ENCODE results near the gene SV2B.

Gene SV2B

DNA sequence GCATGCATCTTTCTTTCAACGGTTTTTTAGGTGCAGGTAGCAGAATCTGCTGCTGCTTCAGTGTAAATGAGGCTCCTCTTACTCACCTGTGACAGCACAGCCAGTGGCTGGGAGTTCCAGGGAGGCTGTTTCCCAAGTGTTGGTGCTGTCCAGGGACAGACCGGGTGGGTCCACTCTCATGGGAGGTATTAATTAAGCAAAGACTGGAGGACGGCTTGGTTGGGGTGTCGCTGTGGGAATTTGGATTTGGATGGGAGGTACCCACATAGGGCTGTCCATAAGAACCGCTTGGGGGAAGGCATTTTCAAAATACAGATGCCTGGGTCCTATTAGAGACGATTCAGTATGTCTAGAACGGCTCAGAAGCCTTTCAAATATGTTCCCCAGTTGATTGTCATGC, 42.9 kb downstream of the SV2B start:
- H3K4me1 Mint-ChIP-seq: no peaks in the 10 kb centered on the region
- no peaks in the 10 kb centered on the region for H3K36me3 Mint-ChIP-seq
- H3K27ac Mint-ChIP-seq: no peak overlapping the region
- H3K9me3 Mint-ChIP-seq: no peaks in the 10 kb centered on the region
- H3K4me3 Mint-ChIP-seq: no peak overlapping the region
- no peak for DNase-seq (ENCODE audit: low spot score in 2 of 2)
- no peak for ATAC-seq

DNA sequence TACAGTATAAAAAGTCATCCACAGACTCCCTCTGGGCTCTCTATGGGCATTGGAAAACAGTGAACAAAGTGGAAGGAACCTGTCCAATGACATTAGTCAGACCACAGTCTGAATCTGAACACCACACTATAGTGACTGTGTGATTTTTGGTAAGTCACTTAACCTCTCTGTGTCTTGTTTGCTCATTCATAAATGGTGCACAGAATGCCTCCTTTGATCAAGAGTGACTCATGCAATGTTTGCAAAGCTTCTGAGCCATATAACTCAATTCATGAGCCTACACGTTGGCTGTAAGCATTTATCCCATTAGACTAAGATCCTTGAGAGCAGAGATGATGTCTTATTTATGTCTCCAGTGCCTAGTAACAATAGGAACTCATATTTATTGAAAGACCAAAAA, 46.7 kb downstream of the SV2B start:
- Mint-ChIP-seq H3K36me3 (no peaks in the 10 kb centered on the region), H3K9me3 (no peaks in the 10 kb centered on the region), H3K27ac (no peak overlapping the region), H3K4me3 (no peak overlapping the region), H3K4me1 (no peaks in the 10 kb centered on the region)
- no peak for ATAC-seq
- DNase-seq (ENCODE audit: low spot score in 2 of 2): no peak

- Mint-ChIP-seq H3K4me1 (no peaks in the 10 kb centered on the region), H3K27ac (no peak overlapping the region), H3K4me3 (no peak overlapping the region), H3K36me3 (no peaks in the 10 kb centered on the region), H3K9me3 (no peaks in the 10 kb centered on the region)
- DNase-seq (ENCODE audit: low spot score in 2 of 2): no peak
- no peak for ATAC-seq
These were observed 48.2 kb downstream of the SV2B start for GRCh38 chr15:91148243-91148642.

GRCh38 chr15:91150502-91151160, 50.6 kb downstream of the SV2B start:
- no peaks in the 10 kb centered on the region for H3K4me1 Mint-ChIP-seq
- DNase-seq (ENCODE audit: low spot score in 2 of 2): no peak
- ATAC-seq: no peak
- no peaks in the 10 kb centered on the region for H3K36me3 Mint-ChIP-seq
- H3K4me3 Mint-ChIP-seq: no peak overlapping the region
- H3K9me3 Mint-ChIP-seq: no peaks in the 10 kb centered on the region
- H3K27ac Mint-ChIP-seq: no peak overlapping the region

- Mint-ChIP-seq H3K27ac (no peak overlapping the region), H3K9me3 (no peaks in the 10 kb centered on the region), H3K4me1 (no peaks in the 10 kb centered on the region), H3K4me3 (no peak overlapping the region), H3K36me3 (no peaks in the 10 kb centered on the region)
- ATAC-seq (no peak), DNase-seq (ENCODE audit: low spot score in 2 of 2) (no peak)
These were observed 51.9 kb downstream of the SV2B start for GRCh38 chr15:91151781-91152563.

DNA sequence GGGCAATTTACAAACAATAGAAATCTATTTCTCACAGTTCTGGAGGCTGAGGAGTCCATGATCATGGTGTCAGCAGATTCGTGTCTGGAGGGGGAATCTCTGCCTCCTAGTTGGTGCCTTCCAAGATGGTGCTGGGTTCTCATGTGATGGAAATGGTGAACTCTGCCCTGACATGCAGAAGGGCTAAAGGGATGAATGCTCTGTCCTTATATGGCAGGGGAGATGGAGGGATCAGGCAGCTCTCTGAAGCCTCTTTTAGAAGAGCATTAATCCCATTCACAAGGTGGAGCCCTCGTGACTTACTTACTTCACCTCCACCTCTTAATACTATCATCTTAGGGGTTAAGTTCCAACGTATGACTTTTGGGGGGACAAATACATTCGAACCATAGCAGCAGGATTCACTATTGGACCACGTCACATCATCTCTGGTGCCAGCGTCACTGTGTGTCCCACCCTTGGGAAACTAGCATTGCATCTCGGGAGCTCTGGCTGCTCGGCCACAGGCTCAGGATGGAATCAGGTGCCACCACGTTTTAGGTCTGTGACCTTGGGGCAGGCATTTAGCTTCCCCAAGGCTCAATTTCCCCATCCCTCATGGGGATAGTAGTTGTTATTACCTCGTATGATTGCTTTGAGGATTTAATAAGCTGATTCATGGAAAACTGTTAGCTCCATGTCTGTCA, 53.0 kb downstream of the SV2B start:
- Mint-ChIP-seq H3K4me3 (no peak overlapping the region), H3K27ac (no peak overlapping the region), H3K36me3 (no peaks in the 10 kb centered on the region), H3K9me3 (no peaks in the 10 kb centered on the region), H3K4me1 (no peaks in the 10 kb centered on the region)
- DNase-seq (ENCODE audit: low spot score in 2 of 2) (no peak), ATAC-seq (no peak)

DNA sequence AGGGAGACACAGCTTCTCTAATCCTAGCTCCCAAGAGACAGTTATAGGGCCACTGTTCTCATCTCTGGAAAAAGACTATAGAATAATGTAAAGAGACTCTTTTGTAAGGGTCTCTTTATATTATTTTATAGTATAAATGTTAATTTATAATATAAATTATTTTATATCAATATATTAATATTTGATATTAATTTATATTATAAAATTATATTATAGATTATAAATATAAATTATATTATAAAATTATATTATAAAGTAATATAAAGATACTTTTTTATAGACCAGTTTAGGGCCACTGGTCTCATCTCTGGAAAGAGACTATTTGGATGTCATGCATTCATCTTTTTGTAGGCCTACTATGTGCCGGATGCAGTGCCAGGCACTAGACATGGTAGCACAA, 53.9 kb downstream of the SV2B start:
- no peak for DNase-seq (ENCODE audit: low spot score in 2 of 2)
- ATAC-seq: no peak
- no peak overlapping the region for H3K4me3 Mint-ChIP-seq

GRCh38 chr15:91156175-91156726, 56.2 kb downstream of the SV2B start:
- Mint-ChIP-seq H3K9me3 (no peaks in the 10 kb centered on the region), H3K4me3 (no peak overlapping the region), H3K36me3 (no peaks in the 10 kb centered on the region), H3K27ac (no peak overlapping the region), H3K4me1 (no peaks in the 10 kb centered on the region)
- ATAC-seq: no peak
- no peak for DNase-seq (ENCODE audit: low spot score in 2 of 2)

More for the DNA sequence above, 53.9 kb downstream of the SV2B start:
- no peaks in the 10 kb centered on the region for H3K36me3 Mint-ChIP-seq
- no peaks in the 10 kb centered on the region for H3K9me3 Mint-ChIP-seq
- no peaks in the 10 kb centered on the region for H3K4me1 Mint-ChIP-seq
- H3K27ac Mint-ChIP-seq: no peak overlapping the region

DNA sequence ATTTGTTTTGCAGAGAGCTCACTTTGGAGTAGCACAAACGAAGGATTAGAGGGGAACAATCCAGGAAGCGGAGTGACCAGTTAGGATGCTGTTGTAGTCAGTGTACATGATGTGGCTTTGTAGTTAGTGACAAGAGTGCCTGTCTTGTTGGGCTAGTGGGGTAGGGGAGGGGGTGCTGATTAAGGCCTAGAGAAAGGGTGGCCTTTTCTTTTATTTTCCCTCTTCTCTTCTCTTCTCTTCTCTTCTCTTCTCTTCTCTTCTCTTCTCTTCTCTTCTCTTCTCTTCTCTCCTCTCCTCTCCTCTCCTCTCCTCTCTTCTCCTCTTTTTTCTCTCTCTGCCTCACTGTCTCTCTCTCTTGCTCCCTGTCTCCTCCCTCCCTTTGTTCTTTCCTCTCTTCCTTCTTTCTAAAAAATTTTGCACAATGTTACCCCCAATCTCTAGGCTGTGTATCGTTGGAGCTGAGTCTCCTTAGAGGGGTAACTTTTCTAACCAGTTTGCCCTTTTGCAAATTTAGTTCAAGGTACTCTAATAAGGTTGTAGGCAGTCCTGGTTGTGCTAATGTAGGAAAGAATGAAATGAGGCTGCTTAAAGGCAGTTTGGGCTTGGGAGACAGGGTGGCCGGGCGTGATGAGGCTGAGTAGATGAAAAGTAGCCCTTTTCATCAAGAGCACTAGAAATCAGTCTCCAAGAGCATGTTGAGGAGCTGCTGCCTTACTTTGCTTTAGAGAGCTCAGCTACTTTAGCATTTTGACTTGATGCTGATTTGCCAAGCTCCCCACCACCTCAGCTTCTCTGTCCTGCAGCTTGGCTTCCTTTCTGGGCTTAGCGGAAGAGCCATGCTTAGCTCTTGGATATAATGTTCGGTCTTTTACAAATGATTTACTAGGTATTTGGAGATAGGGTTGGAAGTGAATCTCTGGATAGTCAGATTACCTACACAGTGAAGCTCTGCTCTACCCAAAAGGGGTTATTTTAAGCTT, 58.6 kb downstream of the SV2B start:
- ATAC-seq (no peak), DNase-seq (ENCODE audit: low spot score in 2 of 2) (no peak)
- Mint-ChIP-seq H3K4me1 (no peaks in the 10 kb centered on the region), H3K36me3 (no peaks in the 10 kb centered on the region), H3K4me3 (no peak overlapping the region), H3K9me3 (no peaks in the 10 kb centered on the region), H3K27ac (no peak overlapping the region)

DNA sequence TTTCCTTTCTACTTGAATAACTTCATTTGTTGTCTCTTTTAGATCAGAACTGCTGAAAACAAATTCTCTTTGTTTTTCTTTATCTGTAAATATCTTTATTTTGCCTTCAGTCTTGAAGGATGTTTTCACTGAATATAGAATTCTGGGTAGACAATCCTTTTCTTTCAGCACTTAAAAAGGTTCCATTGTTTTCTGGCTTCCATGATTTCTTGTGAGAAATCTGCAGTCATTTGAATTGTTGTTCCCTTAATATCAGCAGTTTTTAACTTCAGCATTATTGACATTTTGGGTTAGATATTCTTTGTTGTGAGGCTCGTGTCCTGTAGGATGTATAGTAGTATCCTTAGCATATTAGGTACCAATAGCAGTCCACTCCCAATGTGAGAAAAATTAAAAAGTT, 65.8 kb downstream of the SV2B start:
- H3K9me3 Mint-ChIP-seq: peaks cover 7% of the 10 kb centered on the region
- H3K27ac Mint-ChIP-seq: no peak overlapping the region
- H3K4me3 Mint-ChIP-seq: no peak overlapping the region
- ATAC-seq (no peak), DNase-seq (ENCODE audit: low spot score in 2 of 2) (no peak)
- H3K36me3 Mint-ChIP-seq: no peaks in the 10 kb centered on the region
- no peaks in the 10 kb centered on the region for H3K4me1 Mint-ChIP-seq

GRCh38 chr15:91168457-91168856, 68.4 kb downstream of the SV2B start:
- Mint-ChIP-seq H3K9me3 (peaks cover 7% of the 10 kb centered on the region), H3K4me3 (no peak overlapping the region), H3K4me1 (no peaks in the 10 kb centered on the region), H3K27ac (no peak overlapping the region), H3K36me3 (no peaks in the 10 kb centered on the region)
- ATAC-seq (no peak), DNase-seq (ENCODE audit: low spot score in 2 of 2) (no peak)

DNA sequence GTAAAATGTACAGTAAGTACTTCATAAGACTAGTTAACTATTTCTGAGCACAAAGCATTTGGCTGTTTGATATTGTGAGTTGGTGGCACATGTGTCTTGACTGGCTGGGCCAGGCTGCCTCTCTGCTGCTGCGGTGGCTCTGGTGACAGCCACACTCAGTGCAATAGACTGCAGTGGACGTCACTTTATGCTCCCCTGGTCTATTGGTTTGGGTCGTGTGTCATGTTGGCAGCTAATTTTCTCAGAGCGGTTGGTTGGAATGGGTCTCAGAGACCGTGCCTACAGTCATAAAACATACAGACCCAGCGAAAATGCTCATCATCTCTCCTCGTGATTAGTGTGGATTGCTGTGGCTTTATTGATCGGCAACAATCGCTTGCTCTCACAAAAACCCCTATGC, 71.3 kb downstream of the SV2B start:
- H3K4me1 Mint-ChIP-seq: no peaks in the 10 kb centered on the region
- no peak for ATAC-seq
- no peak overlapping the region for H3K4me3 Mint-ChIP-seq
- DNase-seq (ENCODE audit: low spot score in 2 of 2): no peak
- H3K9me3 Mint-ChIP-seq: peaks cover 5% of the 10 kb centered on the region
- no peaks in the 10 kb centered on the region for H3K36me3 Mint-ChIP-seq
- no peak overlapping the region for H3K27ac Mint-ChIP-seq

GRCh38 chr15:91182101-91182500, 82.0 kb downstream of the SV2B start:
- ATAC-seq: no peak

DNA sequence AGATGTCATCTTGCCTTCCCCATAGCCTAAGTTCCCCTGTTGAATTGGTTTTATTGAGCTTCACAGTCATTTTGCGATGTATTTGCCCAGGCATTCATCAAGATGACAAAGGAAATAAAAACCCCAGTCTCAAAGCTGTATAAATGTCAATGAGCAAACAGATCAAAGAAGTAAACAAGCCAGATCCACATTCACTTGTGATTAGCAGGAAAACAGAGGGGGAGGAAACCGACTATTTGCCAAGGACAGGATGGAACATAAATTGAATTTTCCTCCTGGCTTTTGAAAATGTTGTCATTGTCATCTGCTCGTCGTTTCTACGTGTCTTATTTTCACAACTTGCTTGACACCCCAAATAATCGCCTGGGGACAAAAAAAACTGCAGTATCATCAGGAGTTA, 83.5 kb downstream of the SV2B start:
- no peaks in the 10 kb centered on the region for H3K9me3 Mint-ChIP-seq
- H3K4me3 Mint-ChIP-seq: no peak overlapping the region
- H3K4me1 Mint-ChIP-seq: no peaks in the 10 kb centered on the region
- no peak for ATAC-seq
- no peak overlapping the region for H3K27ac Mint-ChIP-seq
- DNase-seq (ENCODE audit: low spot score in 2 of 2): no peak
- no peaks in the 10 kb centered on the region for H3K36me3 Mint-ChIP-seq

More at GRCh38 chr15:91182101-91182500, 82.0 kb downstream of the SV2B start:
- H3K27ac Mint-ChIP-seq: no peak overlapping the region
- H3K4me1 Mint-ChIP-seq: no peaks in the 10 kb centered on the region
- no peaks in the 10 kb centered on the region for H3K9me3 Mint-ChIP-seq
- no peak overlapping the region for H3K4me3 Mint-ChIP-seq
- no peak for DNase-seq (ENCODE audit: low spot score in 2 of 2)
- H3K36me3 Mint-ChIP-seq: no peaks in the 10 kb centered on the region

- ATAC-seq: no peak
- H3K9me3 Mint-ChIP-seq: no peaks in the 10 kb centered on the region
- no peak overlapping the region for H3K27ac Mint-ChIP-seq
- no peaks in the 10 kb centered on the region for H3K4me1 Mint-ChIP-seq
- H3K4me3 Mint-ChIP-seq: no peak overlapping the region
- no peaks in the 10 kb centered on the region for H3K36me3 Mint-ChIP-seq
- no peak for DNase-seq (ENCODE audit: low spot score in 2 of 2)
These were observed 84.4 kb downstream of the SV2B start for GRCh38 chr15:91184441-91184840.

All from stimulated activated effector memory CD8-positive, alpha-beta T cell treated with anti-CD3 and anti-CD28 coated beads, Interleukin-12 subunit alpha, Interleukin-12 subunit beta, amount 100 ng/mL, for 72 hours (primary cell).